Ovary (tissue), 3 donors: ENCODE data around the gene TYMS.

Source experiments
- CTCF ChIP-seq, 3 donors: fragments of 450-650 bp in 2 of 3; fragments of 200-600 bp in 1 of 3; IDR thresholded peaks; one replicate each; pipeline versions ENCODE4 v1.5.1 to v1.8.0; 2016 to 2022; ENCODE audit warnings: antibody characterized with exemption in 3 of 3, mild to moderate bottlenecking in 1 of 3
- EP300 ChIP-seq: sonication (generic); formaldehyde crosslinking; IDR thresholded peaks from one replicate; pipeline ENCODE4 v1.6.1; 2017; ENCODE audit warnings: antibody characterized with exemption
- POLR2A ChIP-seq: fragments of 450-650 bp; IDR thresholded peaks from one replicate; pipeline ENCODE4 v1.6.1; 2017; ENCODE audit warnings: antibody characterized with exemption, mild to moderate bottlenecking, moderate library complexity
- donor health status: DM: no; HTN: no; CAD: no.

GRCh38 chr18:666177-666576, 8.7 kb downstream of the TYMS start:
- no peak for TF ChIP-seq CTCF (IDR thresholded peaks at IDR 0.05)
- TF ChIP-seq POLR2A = no peak
- no peak for TF ChIP-seq EP300
